Parathyroid adenoma (tissue), 2 donors: Measurements from ENCODE around the gene CELSR1.

Experiments
- H2AFZ ChIP-seq: fragments of 300-600 bp; sonication (generic); one replicate; pipeline ENCODE4 v1.7.0; 2017; ENCODE audit warnings: antibody characterized with exemption, mild to moderate bottlenecking
- H3K27ac ChIP-seq: fragments of 300-600 bp; sonication (generic); one replicate; pipeline ENCODE4 v1.7.0; 2017
- H3K27me3 ChIP-seq: fragments of 300-600 bp; sonication (generic); one replicate; pipeline ENCODE4 v1.7.0; 2017; ENCODE audit warnings: low read length; ENCODE audit not compliant: control insufficient read depth, insufficient read depth
- H3K36me3 ChIP-seq: fragments of 300-600 bp; sonication (generic); one replicate; pipeline ENCODE4 v1.7.0; 2017; ENCODE audit warnings: low read length; ENCODE audit not compliant: control insufficient read depth, insufficient read depth
- H3K4me1 ChIP-seq: fragments of 300-600 bp; sonication (generic); one replicate; pipeline ENCODE4 v1.7.0; 2017; ENCODE audit warnings: control low read depth
- H3K4me2 ChIP-seq: fragments of 300-600 bp; sonication (generic); one replicate; pipeline ENCODE4 v1.7.0; 2017; ENCODE audit warnings: low read length
- H3K4me3 ChIP-seq: fragments of 300-600 bp; sonication (generic); one replicate; pipeline ENCODE4 v1.7.0; 2017; ENCODE audit warnings: low read depth, low read length
- H3K79me2 ChIP-seq: fragments of 300-600 bp; sonication (generic); one replicate; pipeline ENCODE4 v1.7.0; 2017; ENCODE audit warnings: control low read depth
- H3K9ac ChIP-seq: fragments of 300-600 bp; sonication (generic); one replicate; pipeline ENCODE4 v1.7.0; 2017; ENCODE audit warnings: mild to moderate bottlenecking
- H3K9me3 ChIP-seq: fragments of 300-600 bp; sonication (generic); one replicate; pipeline ENCODE4 v1.7.0; 2017; ENCODE audit warnings: low read length; ENCODE audit not compliant: control insufficient read depth
- TF ChIP-seq, protein P1 (sequence below): fragments of 300-600 bp; sonication (generic); IDR thresholded peaks from one replicate; pipeline ENCODE4 v1.7.0; 2017; ENCODE audit warnings: antibody characterized with exemption, mild to moderate bottlenecking
- donor health status: primary hyperparathyroidism.

The CELSR1 gene

DNA sequence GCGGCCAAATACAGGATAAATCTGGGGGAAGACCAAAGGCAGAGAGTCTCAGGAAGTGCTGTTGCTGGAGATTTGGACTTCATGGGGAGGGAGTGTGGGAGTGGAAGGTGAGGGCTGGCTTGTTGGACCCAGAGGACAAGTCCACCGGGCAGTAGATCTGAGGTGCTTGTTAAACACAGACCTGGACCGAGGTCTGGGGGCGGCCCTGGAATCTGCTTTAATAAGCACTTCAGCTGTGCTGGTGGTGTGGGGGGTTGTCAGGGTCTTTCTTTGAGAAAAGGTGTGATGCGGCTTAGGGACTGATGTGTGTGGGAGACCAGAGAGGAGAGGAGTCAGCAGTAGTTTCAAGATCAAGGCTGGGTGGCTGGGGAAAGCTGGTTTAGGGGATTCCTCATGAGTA lies 197.5 kb downstream of the CELSR1 start:
- Histone ChIP-seq H3K9ac (no peak overlapping the region), H3K4me1 (peaks cover 3% of the 10 kb centered on the region), H3K27me3 (no peaks in the 10 kb centered on the region), H3K4me3 (no peak overlapping the region), H3K9me3 (no peaks in the 10 kb centered on the region), H3K36me3 (no peaks in the 10 kb centered on the region), H3K4me2 (no peak overlapping the region), H3K79me2 (peaks cover 5% of the 10 kb centered on the region), H2AFZ (no peak overlapping the region), H3K27ac (no peak overlapping the region)
- TF ChIP-seq, protein P1, sequence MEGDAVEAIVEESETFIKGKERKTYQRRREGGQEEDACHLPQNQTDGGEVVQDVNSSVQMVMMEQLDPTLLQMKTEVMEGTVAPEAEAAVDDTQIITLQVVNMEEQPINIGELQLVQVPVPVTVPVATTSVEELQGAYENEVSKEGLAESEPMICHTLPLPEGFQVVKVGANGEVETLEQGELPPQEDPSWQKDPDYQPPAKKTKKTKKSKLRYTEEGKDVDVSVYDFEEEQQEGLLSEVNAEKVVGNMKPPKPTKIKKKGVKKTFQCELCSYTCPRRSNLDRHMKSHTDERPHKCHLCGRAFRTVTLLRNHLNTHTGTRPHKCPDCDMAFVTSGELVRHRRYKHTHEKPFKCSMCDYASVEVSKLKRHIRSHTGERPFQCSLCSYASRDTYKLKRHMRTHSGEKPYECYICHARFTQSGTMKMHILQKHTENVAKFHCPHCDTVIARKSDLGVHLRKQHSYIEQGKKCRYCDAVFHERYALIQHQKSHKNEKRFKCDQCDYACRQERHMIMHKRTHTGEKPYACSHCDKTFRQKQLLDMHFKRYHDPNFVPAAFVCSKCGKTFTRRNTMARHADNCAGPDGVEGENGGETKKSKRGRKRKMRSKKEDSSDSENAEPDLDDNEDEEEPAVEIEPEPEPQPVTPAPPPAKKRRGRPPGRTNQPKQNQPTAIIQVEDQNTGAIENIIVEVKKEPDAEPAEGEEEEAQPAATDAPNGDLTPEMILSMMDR = no peak

DNA sequence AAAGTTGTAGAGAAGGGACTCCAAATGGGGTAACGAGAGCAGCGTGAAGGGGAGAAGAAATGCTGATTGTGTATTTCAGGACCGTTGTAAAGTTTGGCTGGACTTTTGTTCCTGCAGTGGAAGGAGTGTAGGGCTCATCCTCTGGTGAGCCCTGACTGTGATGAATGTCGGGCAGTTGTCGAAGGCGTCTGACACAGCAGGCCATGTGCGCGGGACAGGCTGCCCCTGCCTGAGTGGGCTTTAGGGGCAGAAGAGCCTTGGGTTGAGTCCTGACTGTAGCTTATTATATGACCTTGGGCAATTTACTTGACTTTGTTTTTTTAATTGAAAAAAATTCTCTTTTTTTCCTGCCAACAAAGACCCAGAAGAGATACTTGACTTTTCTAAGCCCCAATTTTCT lies 198.8 kb downstream of the CELSR1 start:
- Histone ChIP-seq H3K79me2 (peaks cover 5% of the 10 kb centered on the region), H3K36me3 (no peaks in the 10 kb centered on the region), H3K4me1 (peaks cover 3% of the 10 kb centered on the region), H3K4me3 (no peak overlapping the region), H3K27me3 (no peaks in the 10 kb centered on the region), H3K9me3 (no peaks in the 10 kb centered on the region), H3K9ac (no peak overlapping the region), H3K27ac (no peak overlapping the region), H2AFZ (no peak overlapping the region), H3K4me2 (no peak overlapping the region)
- TF ChIP-seq, protein P1 = no peak

DNA sequence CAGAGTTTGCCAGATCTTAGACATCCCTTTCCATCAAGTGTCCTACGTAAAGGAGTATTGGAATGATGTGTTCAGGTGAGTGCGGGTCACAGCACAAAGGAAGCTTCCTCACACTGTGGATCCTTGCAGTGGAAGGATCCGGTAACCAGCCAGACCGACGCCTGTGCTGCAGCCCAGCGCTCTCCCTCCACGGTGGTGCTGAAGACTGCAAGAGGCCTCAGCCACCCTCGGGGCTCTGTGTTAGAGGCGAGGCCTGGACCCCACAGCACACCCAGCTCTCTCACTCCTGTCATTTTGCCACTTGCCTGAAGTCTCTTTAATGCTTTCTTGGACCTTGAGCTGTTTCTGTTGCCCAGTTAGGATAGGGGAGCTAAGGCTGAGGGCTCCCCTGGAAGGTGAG lies 199.6 kb downstream of the CELSR1 start:
- H3K4me1 ChIP-seq = peaks cover 3% of the 10 kb centered on the region
- H2AFZ ChIP-seq = no peak overlapping the region
- no peaks in the 10 kb centered on the region for H3K36me3 ChIP-seq
- H3K9me3 ChIP-seq = no peaks in the 10 kb centered on the region
- no peak overlapping the region for H3K9ac ChIP-seq
- H3K27me3 ChIP-seq = no peaks in the 10 kb centered on the region
- H3K4me3 ChIP-seq = no peak overlapping the region
- H3K79me2 ChIP-seq = peaks cover 5% of the 10 kb centered on the region
- H3K27ac ChIP-seq = no peak overlapping the region
- TF ChIP-seq, protein P1 = no peak
- no peak overlapping the region for H3K4me2 ChIP-seq

DNA sequence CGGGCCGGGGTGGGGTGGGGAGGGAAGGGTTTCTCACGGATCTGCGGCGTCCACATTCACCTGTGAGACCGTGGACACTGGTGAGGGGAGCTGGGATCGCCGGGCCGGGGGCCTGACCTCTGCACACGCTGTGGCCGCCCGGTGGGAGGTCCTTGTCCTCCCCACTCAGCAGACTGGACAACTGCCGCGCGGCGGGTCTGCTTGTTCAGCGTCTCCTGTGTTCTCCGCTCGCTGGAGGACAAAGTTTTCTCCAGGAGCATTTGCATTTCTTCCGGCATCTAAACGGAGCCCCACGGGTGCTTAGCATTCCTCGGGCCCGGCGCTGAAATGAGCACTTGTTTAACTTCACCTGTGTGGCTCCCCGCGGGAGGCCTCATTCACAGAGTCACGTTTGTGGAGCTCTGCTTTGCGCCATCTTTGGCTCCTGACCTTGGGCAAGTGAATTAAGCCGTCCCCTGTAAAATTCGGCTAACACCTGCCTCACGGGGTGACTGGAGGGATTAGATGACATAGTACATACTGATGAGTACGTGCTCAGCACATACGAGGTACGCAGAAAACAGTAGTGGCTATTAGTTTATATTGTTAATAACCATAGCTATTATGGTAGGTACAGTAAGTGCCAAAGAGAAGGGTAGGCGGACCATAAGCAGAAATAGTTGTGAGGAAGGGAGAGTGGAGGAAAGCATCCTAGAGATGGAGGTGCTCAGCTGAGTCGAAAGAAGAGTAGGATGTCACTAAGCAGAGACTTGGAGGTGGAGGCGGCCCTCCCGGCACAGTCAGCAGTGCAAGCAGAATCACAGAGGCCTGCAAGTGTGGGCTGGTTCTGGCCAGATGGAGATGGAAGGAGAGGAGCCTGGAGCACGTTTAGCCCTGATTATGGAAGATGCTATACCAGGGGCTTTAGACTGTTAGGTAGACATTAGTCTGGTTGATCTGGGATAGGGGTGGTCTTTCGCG lies 201.0 kb downstream of the CELSR1 start:
- peaks cover 5% of the 10 kb centered on the region for H3K79me2 ChIP-seq
- H3K4me1 ChIP-seq = peaks cover 3% of the 10 kb centered on the region
- no peaks in the 10 kb centered on the region for H3K27me3 ChIP-seq
- peak overlapping the region; percentile 91 for H3K9ac ChIP-seq
- peak overlapping the region; percentile 93 for H3K4me2 ChIP-seq
- no peaks in the 10 kb centered on the region for H3K36me3 ChIP-seq
- peak overlapping the region; percentile 96 for H2AFZ ChIP-seq
- H3K9me3 ChIP-seq = no peaks in the 10 kb centered on the region
- H3K4me3 ChIP-seq = peak overlapping the region; percentile 86
- peak overlapping the region; percentile 80 for H3K27ac ChIP-seq
- TF ChIP-seq, protein P1 = no peak
